ENCODE measurements around the gene TMCC1.
A peak's percentile ranks its signal among the peaks of the same experiment; 100 is the strongest.
"Not testable (repeated sequence)": the region's sequence is repeated elsewhere in the genome, so short reads cannot be mapped to it uniquely, and the experiment has no call there.

The TMCC1 gene

DNA sequence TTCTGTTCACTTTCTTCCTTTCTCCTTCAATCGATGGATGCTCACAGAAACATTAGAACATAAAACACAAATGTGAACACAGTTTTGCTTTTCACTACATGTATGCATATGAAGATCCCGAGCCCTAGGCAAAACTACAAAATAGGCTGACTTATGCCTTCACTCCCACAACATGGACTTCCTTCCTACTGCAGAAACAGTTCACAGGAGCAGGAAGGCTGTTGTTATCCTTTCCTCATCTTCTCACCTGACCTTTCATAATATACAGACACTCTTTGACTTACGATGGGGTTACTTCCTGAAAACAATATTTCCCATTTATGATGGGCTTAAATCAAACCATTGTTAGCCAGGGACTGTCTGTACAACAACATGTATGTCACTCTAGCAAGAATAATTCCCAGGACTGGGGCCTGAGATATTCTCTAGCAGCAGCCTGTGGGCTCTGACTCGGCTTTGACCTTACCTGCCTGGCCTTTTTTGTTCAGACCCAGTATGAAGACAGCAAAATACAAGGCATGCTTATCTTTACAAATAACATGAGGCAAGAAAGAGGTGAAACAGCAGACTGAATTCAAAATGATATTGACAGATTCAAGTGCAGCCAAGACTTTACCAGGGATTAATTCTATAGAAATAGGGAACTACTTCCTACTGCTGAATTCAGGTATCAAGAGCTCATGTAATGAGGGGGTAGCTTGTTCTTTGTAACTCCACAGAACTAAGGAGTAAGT, 235.2 kb downstream of the TMCC1 start:
- Histone ChIP-seq H3K36me3 (replicated peaks) (no peaks in the 10 kb centered on the region), H3K4me3 (no peak overlapping the region), H3K4me1 (peaks cover 15% of the 10 kb centered on the region), H3K9me3 (no peaks in the 10 kb centered on the region), H3K27me3 (ENCODE audit: low read depth) (no peaks in the 10 kb centered on the region)
- no peak for DNase-seq (ENCODE audit: low spot score in 2 of 2)
- in situ Hi-C loops (cut with MboI; ENCODE audit: low sequenced_read_pairs): no loop called here

DNA sequence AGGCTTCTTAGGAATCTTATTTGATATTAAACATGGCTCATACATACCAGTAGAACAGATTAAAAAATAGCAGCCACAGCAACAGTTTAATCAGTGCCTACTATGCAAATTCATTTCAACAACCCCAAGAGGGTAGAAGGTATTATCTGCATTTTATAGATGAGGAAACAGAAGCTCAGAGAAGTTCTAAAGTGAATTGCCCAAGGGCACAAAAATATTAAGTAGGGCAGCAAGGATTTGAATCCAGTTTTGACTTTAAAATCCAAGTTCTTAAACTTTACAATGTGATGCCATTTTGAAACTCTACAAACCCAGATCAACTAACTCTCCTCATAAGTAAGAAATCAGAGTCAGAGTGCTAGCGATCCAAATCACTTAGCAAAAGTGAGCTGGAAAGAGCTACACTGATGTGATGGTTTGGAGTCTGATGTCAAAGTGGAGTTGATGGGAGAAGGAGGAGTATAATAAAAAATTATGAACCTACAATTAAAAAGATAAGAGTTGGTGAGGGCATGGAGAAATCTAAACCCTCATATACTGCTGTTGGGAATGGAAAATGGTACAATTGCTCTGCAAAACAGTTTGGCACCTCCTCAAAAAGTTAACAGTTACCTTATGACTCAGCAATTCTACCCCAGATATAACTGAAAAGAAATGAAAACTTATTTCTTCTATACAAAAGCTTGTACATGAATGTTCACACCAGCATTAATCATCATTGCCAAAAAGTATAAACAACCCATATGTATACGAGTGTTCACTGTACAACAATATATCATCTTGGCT, 236.1 kb downstream of the TMCC1 start:
- Histone ChIP-seq H3K36me3 (replicated peaks) (no peaks in the 10 kb centered on the region), H3K4me3 (no peak overlapping the region), H3K4me1 (peaks cover 15% of the 10 kb centered on the region), H3K9me3 (no peaks in the 10 kb centered on the region), H3K27me3 (ENCODE audit: low read depth) (no peaks in the 10 kb centered on the region)
- no peak for DNase-seq (ENCODE audit: low spot score in 2 of 2)
- in situ Hi-C loops (cut with MboI; ENCODE audit: low sequenced_read_pairs): no loop called here

DNA sequence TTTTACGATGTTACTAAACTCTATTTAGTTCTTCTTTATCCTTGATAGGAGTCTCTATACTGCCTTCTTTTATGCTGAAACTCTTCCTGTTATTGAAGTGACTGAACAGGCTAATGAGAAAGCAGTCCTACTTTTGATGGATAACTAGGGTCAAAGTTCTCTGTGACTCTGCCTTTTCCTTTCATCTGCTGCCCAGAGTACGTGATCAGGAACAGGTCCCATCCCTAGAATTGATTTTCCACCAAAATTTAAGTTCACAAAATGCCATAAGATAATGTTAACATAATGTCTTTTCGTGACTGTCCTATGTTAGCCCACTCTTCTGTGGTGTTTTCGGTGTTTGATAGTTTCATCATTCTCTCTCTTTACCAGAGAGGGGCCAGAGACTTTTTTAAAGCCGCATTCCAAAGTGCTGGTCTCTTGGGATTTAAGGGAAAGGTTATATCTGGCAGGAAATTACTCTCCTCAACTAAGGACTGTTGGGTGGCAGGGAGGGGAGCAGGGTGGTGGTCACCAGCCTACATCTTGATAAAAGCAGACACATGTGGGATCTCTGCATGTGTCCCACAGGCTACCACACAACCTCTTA, 236.8 kb downstream of the TMCC1 start:
- Histone ChIP-seq H3K27me3 (ENCODE audit: low read depth) (no peaks in the 10 kb centered on the region), H3K36me3 (replicated peaks) (no peaks in the 10 kb centered on the region), H3K4me3 (no peak overlapping the region), H3K4me1 (peaks cover 22% of the 10 kb centered on the region), H3K9me3 (no peaks in the 10 kb centered on the region)
- peak in 1 of 2 experiments; percentile 36 for DNase-seq (ENCODE audit: low spot score in 2 of 2)
- in situ Hi-C loops (cut with MboI; ENCODE audit: low sequenced_read_pairs): no loop called here

DNA sequence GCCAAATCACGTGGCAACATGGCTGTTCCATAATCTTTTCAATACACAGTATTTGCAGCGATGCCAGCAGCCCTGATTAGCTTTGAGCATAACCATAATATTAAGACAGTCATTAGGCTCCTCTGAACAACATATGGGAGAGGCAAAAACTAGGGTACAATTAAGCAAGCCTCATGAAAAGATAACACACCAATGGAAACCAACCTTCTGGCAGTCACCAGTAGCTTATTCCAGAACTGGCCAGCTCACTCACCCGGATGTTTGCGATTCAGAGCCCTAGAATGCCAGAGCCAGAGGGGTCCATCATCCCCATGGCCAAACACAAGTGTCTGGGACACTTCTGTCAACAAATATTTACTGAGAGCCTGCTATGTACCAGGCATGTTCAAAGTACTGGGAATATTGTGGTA, 238.2 kb downstream of the TMCC1 start:
- in situ Hi-C loops (cut with MboI; ENCODE audit: low sequenced_read_pairs): no loop called here
- no peaks in the 10 kb centered on the region for H3K36me3 ChIP-seq (replicated peaks)
- no peak overlapping the region for H3K4me3 ChIP-seq
- no peak for DNase-seq (ENCODE audit: low spot score in 2 of 2)
- peaks cover 31% of the 10 kb centered on the region for H3K4me1 ChIP-seq
- no peaks in the 10 kb centered on the region for H3K9me3 ChIP-seq
- H3K27me3 ChIP-seq (ENCODE audit: low read depth): no peaks in the 10 kb centered on the region

DNA sequence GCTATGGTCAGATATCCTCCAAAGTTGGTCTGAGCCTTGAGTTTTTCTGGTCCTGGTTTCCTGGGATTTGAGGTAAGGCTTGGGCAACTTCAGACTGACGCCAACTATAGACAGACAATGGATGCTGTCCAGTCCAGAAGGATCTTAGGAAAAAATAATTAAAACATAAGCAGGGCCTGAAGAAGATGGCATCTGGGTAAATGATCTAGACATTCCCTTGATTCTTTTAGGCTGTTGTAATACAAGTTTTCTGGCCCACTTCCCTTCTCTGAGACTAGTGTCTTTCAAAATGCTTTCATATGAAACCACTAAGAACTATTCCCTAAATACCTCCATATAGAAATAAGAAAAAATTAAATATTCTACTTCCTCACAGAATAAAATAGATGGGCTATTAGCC, 239.4 kb downstream of the TMCC1 start:
- Histone ChIP-seq H3K27me3 (ENCODE audit: low read depth) (no peaks in the 10 kb centered on the region), H3K4me3 (no peak overlapping the region), H3K9me3 (no peaks in the 10 kb centered on the region), H3K36me3 (replicated peaks) (no peaks in the 10 kb centered on the region), H3K4me1 (peaks cover 32% of the 10 kb centered on the region)
- no peak for DNase-seq (ENCODE audit: low spot score in 2 of 2)
- in situ Hi-C loops (cut with MboI; ENCODE audit: low sequenced_read_pairs): no loop called here

DNA sequence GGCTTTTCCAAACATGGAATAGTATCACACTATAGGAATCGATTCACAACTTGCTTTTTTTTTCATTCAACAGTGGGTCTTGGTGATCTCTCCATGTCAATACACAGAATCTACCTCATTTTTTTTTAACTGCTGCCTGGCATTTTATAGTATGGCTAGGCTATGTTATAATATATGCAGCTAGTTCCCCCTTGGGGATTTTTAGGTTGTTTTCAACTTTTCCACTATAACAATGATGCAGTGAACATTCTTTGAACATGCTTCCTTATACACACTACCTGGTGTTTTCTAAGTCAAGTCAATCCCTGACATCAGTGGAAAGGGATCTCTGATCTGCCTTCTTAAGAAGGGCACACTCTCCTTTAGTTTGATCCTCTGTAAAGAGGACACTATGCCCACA, 240.5 kb downstream of the TMCC1 start:
- no peak for DNase-seq (ENCODE audit: low spot score in 2 of 2)
- Histone ChIP-seq H3K27me3 (ENCODE audit: low read depth) (no peaks in the 10 kb centered on the region), H3K4me1 (peaks cover 41% of the 10 kb centered on the region), H3K4me3 (no peak overlapping the region), H3K9me3 (no peaks in the 10 kb centered on the region), H3K36me3 (replicated peaks) (no peaks in the 10 kb centered on the region)
- in situ Hi-C loops (cut with MboI; ENCODE audit: low sequenced_read_pairs): no loop called here

DNA sequence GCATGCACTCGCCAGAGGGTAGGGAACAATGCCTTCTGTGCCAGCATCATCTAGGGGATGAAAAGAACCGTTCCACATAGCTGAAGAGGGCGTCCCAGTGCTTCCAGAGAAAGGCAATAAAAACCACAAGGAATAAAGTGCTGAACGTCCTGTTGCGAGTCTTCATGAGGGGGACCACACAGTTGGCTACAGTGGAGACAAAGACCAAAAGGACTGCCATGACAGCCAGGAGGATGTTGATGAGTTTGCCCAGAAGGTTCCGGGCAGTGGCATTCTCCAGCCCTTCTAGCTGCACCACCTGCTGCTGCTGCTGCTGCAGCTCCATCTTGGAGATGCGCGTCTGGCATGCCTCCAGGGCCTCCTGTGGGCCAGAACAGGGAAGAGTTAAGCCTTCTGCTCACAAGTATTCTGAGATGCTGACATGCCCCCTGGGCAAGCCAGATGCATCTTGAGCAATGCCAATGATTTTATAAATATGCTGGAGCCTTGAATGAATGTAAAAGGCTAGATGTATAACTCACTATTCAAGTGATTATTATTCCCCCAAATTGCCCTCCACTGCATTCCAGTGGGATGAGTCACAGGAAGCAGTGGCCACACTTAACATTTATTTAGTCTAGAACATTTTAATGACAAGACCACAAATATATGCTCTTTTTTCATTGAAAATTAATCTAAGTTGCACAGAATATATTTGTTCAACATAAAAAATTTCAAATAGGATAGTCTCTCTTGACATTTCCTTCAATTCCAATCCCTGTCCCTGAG, 241.9 kb downstream of the TMCC1 start:
- in situ Hi-C loops (cut with MboI; ENCODE audit: low sequenced_read_pairs): no loop called here
- DNase-seq (ENCODE audit: low spot score in 2 of 2): peak; percentile 61 to 75
- Histone ChIP-seq H3K9me3 (no peaks in the 10 kb centered on the region), H3K4me1 (peaks cover 34% of the 10 kb centered on the region), H3K27me3 (ENCODE audit: low read depth) (no peaks in the 10 kb centered on the region), H3K36me3 (replicated peaks) (no peaks in the 10 kb centered on the region), H3K4me3 (no peak overlapping the region)

DNA sequence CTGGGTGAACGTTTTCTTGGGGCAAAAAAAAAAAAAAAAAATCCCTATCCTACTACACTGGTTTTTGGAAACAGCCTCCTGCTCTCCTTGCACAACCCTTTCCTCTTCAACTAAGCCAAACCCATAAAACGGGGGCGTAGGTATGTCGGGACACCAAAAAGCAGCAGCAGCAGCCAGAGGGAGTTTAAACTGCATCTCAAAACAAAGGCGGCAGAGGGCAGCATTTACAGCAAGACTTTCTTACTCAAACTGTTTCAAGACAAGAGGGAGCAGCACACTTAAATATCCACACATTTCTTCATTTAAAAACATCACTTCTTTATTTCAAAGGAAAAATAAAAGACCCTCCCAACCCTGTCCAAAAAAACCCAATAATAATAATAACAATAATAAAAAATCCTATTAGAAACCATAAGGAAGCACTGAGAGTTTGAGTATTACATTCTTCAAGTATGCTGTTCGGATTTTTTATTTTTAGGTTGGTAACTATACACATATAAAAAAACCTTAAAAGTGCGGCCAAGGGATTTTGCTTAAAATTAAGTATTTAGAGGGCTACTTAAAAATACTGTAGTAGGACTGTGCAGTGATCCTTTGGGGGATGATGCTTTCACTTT, 243.1 kb downstream of the TMCC1 start:
- H3K27me3 ChIP-seq (ENCODE audit: low read depth): no peaks in the 10 kb centered on the region
- in situ Hi-C loops (cut with MboI; ENCODE audit: low sequenced_read_pairs): no loop called here
- peaks cover 32% of the 10 kb centered on the region for H3K4me1 ChIP-seq
- DNase-seq (ENCODE audit: low spot score in 2 of 2): peak; percentile 78 to 83
- no peaks in the 10 kb centered on the region for H3K36me3 ChIP-seq (replicated peaks)
- no peaks in the 10 kb centered on the region for H3K9me3 ChIP-seq
- no peak overlapping the region for H3K4me3 ChIP-seq

DNA sequence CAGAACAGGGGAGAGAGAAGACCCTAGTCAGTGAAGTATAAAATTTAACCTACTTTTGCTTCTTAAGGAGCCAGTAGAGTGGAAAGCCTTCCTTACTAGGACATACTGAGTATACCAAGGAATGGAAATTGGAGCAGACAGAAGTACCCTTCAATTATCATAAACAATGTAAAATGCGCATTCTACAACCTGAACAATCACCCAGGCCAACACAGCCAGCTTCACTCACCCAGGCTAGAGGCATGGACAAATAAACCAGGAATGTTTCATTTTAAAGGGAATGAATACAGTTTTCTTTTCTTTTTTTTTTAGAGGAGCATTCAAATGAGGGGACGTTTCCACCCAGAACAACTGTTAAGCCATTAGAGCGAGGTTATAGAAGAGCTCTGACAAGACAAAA, 245.1 kb downstream of the TMCC1 start:
- DNase-seq (ENCODE audit: low spot score in 2 of 2): peak; percentile 49 to 54
- Histone ChIP-seq H3K27me3 (ENCODE audit: low read depth) (no peaks in the 10 kb centered on the region), H3K9me3 (no peaks in the 10 kb centered on the region), H3K4me3 (no peak overlapping the region), H3K4me1 (peaks cover 32% of the 10 kb centered on the region), H3K36me3 (replicated peaks) (no peaks in the 10 kb centered on the region)
- in situ Hi-C loops (cut with MboI; ENCODE audit: low sequenced_read_pairs): no loop called here

DNA sequence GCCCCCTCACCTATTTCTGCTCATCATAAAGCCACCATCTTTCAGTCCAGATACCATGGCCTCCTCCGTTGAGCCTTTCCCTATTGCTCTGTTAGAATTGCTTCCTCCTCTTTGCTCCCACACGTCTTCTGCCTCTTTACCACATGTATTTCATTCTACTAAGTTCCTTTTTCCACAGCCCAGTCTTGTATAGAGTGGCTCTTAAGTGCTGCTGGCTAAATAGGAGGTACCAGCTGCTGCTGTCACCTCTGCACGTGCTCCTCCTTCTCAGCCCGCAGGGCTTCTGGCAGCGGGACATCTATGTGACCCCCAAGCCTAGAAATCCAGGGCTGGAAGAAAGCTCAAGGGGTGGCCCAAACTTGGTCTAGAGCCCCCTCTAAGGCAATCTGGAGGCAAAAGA, 248.2 kb downstream of the TMCC1 start:
- Histone ChIP-seq H3K27me3 (ENCODE audit: low read depth) (no peaks in the 10 kb centered on the region), H3K36me3 (replicated peaks) (no peaks in the 10 kb centered on the region; the same call in 1 of the 2 replicates), H3K9me3 (no peaks in the 10 kb centered on the region), H3K4me3 (no peak overlapping the region), H3K4me1 (peaks cover 33% of the 10 kb centered on the region)
- DNase-seq (ENCODE audit: low spot score in 2 of 2): no peak
- in situ Hi-C loops (cut with MboI; ENCODE audit: low sequenced_read_pairs): no loop called here

DNA sequence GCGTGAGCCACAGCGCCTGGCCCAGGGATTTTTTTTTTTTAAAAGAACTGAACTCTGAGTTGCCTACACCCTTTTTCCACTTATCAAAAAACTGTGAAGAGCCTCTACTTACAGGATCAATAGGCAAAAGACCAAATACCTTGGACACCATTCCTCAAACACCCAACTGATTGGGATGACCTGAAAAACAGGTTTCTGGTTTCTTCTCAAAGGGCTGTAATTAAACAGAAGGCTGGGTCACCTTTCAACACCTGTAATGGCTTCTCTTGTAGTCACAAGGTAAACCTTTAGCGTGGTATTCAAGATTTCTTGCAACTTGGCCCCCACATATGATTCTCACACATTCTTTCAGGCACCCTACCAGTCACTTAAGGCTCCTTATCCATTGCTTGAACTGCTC, 248.7 kb downstream of the TMCC1 start:
- DNase-seq (ENCODE audit: low spot score in 2 of 2): no peak

DNA sequence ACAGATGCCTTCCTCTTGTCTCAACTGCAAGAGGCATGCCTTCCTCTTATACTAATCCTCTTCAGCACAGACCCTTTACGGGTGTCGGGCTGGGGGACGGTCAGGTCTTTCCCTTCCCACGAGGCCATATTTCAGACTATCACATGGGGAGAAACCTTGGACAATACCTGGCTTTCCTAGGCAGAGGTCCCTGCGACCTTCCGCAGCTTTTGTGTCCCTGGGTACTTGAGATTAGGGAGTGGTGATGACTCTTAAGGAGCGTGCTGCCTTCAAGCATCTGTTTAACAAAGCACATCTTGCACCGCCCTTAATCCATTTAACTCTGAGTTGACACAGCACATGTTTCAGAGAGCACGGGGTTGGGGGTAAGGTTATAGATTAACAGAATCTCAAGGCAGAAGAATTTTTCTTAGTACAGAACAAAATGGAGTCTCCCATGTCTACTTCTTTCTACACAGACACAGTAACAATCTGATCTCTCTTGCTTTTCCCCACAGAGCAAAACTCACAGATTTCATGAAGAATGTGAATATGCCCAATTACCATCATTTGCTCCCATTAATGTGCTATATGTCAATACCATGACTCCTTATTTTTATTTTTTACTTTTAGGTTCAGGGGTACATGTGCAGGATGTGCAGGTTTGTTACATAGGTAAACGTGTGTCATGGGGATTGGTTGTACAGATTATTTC, 251.8 kb downstream of the TMCC1 start:
- DNase-seq (ENCODE audit: low spot score in 2 of 2): peak in 1 of 2 experiments; percentile 70
- H3K9me3 ChIP-seq; H3K4me3 ChIP-seq; in situ Hi-C loops (cut with MboI; ENCODE audit: low sequenced_read_pairs); H3K36me3 ChIP-seq (replicated peaks); H3K27me3 ChIP-seq (ENCODE audit: low read depth): not testable (repeated sequence)
- H3K4me1 ChIP-seq: peaks cover 20% of the 10 kb centered on the region

More for the DNA sequence above, 248.7 kb downstream of the TMCC1 start:
- H3K4me1 ChIP-seq: peaks cover 33% of the 10 kb centered on the region
- in situ Hi-C loops (cut with MboI; ENCODE audit: low sequenced_read_pairs): no loop called here
- H3K4me3 ChIP-seq: no peak overlapping the region
- H3K27me3 ChIP-seq (ENCODE audit: low read depth): no peaks in the 10 kb centered on the region
- H3K9me3 ChIP-seq: no peaks in the 10 kb centered on the region
- H3K36me3 ChIP-seq (replicated peaks): no peaks in the 10 kb centered on the region; the same call in 1 of the 2 replicates

DNA sequence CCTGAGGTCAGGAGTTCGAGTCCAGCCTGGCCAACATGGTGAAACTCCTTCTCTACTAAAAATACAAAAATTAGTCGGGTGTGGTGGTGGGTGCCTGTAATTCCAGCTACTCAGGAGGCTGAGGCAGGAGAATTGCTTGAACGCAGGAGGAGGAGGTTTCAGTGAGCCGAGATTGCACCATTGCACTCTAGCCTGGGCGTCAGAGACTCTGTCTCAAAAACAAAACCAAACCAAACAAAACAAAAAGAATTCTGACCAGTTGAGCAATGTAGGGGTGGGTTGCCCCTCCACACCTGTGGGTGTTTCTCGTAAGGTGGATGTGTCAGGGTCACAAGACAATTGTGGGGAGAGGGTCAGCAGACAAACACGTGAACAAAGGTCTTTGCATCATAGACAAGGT, 252.5 kb downstream of the TMCC1 start:
- H3K36me3 ChIP-seq (replicated peaks); in situ Hi-C loops (cut with MboI; ENCODE audit: low sequenced_read_pairs); H3K9me3 ChIP-seq; H3K4me3 ChIP-seq; H3K27me3 ChIP-seq (ENCODE audit: low read depth): not testable (repeated sequence)
- peak in 1 of 2 experiments; percentile 39 for DNase-seq (ENCODE audit: low spot score in 2 of 2)
- H3K4me1 ChIP-seq: peaks cover 20% of the 10 kb centered on the region
